Memory B cell (primary cell): Measurements from ENCODE around the gene SLC16A10.
A peak's percentile ranks its signal among the peaks of the same experiment; 100 is the strongest.
"Not testable (repeated sequence)": the region's sequence is repeated elsewhere in the genome, so short reads cannot be mapped to it uniquely, and the experiment has no call there.

Experiments
- ATAC-seq: fragments of 150-1000 bp; cut with Tn5 transposase; 2 replicates; pipeline ENCODE4 v1.10.0; 2021; ENCODE audit warnings: low read depth, mild to moderate bottlenecking, moderate library complexity
- DNase-seq, 2 donors: peaks; one replicate each; pipeline ENCODE4 v3.0.0; 2022; ENCODE audit warnings: low spot score in 2 of 2
- H3K27ac Mint-ChIP-seq: one replicate; pipeline ENCODE4 v1.8.0; 2022; ENCODE audit warnings: mild to moderate bottlenecking, moderate library complexity, mixed read lengths
- H3K27me3 Mint-ChIP-seq: one replicate; pipeline ENCODE4 v1.8.0; 2022; ENCODE audit warnings: mixed read lengths
- H3K36me3 Mint-ChIP-seq: one replicate; pipeline ENCODE4 v1.8.0; 2022; ENCODE audit warnings: mild to moderate bottlenecking, mixed read lengths
- H3K4me1 Mint-ChIP-seq: one replicate; pipeline ENCODE4 v1.8.0; 2022; ENCODE audit warnings: mixed read lengths
- H3K4me3 Mint-ChIP-seq: one replicate; pipeline ENCODE4 v1.8.0; 2022; ENCODE audit warnings: mild to moderate bottlenecking, moderate library complexity, mixed read lengths
- H3K9me3 Mint-ChIP-seq: one replicate; pipeline ENCODE4 v1.8.0; 2022; ENCODE audit warnings: mixed read lengths

SLC16A10 gene

GRCh38 chr6:111252726-111253125, 165.4 kb downstream of the SLC16A10 start:
- ATAC-seq = no peak
- no peak overlapping the region for H3K27ac Mint-ChIP-seq

GRCh38 chr6:111254004-111254778, 166.9 kb downstream of the SLC16A10 start:
- Mint-ChIP-seq H3K4me3 (no peak overlapping the region), H3K9me3 (no peaks in the 10 kb centered on the region), H3K4me1 (peaks cover 4% of the 10 kb centered on the region), H3K27me3 (peaks cover 7% of the 10 kb centered on the region), H3K27ac (no peak overlapping the region), H3K36me3 (no peaks in the 10 kb centered on the region)
- DNase-seq (no peak), ATAC-seq (no peak)

More at GRCh38 chr6:111252726-111253125, 165.4 kb downstream of the SLC16A10 start:
- H3K27me3 Mint-ChIP-seq = peaks cover 7% of the 10 kb centered on the region
- H3K36me3 Mint-ChIP-seq = no peaks in the 10 kb centered on the region
- no peaks in the 10 kb centered on the region for H3K4me1 Mint-ChIP-seq
- H3K4me3 Mint-ChIP-seq = no peak overlapping the region
- H3K9me3 Mint-ChIP-seq = no peaks in the 10 kb centered on the region
- no peak for DNase-seq

GRCh38 chr6:111254779-111255166, 167.5 kb downstream of the SLC16A10 start:
- Mint-ChIP-seq H3K9me3 (no peaks in the 10 kb centered on the region), H3K4me1 (peaks cover 4% of the 10 kb centered on the region), H3K36me3 (no peaks in the 10 kb centered on the region), H3K4me3 (no peak overlapping the region), H3K27me3 (peaks cover 5% of the 10 kb centered on the region), H3K27ac (no peak overlapping the region)
- DNase-seq (no peak), ATAC-seq (no peak)

DNA sequence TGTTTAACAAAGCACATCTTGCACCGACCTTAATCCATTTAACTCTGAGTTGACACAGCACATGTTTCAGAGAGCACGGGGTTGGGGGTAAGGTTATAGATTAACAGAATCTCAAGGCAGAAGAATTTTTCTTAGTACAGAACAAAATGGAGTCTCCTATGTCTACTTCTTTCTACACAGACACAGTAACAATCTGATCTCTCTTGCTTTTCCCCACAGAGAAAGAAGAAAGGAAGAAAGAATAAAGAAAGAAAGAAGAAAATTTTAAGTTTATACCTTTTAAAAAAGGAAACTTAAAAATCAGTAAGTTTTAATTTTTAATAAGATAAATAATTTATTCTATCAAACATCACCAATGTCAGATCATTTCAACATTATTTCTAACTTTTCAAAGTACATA, 168.5 kb downstream of the SLC16A10 start:
- H3K9me3 Mint-ChIP-seq, H3K27me3 Mint-ChIP-seq, H3K36me3 Mint-ChIP-seq, ATAC-seq, DNase-seq, H3K27ac Mint-ChIP-seq, H3K4me1 Mint-ChIP-seq, H3K4me3 Mint-ChIP-seq: not testable (repeated sequence)

DNA sequence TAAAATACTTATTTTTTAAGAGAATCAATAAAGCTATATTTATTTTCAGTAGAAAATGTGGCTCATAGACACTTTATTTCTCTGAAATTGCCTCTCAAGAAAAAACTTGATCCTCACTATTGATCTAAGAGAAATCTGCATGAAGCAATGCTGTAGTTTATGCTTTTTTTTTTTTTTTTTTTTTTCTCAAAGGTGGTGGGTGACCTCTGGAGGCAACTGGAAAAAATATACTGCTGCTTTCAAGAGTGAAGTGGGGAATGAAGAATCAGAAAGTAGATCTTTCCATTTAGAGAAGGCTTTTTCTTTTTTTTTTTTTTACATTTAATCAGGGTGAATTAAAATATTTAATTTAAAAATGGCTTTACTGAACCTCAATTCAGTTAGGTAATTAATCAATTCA, 169.3 kb downstream of the SLC16A10 start:
- no peak for DNase-seq
- Mint-ChIP-seq H3K4me1 (peaks cover 8% of the 10 kb centered on the region), H3K27ac (peak overlapping the region; percentile 36), H3K4me3 (no peak overlapping the region), H3K36me3 (no peaks in the 10 kb centered on the region), H3K9me3 (no peaks in the 10 kb centered on the region), H3K27me3 (peaks cover 5% of the 10 kb centered on the region)
- ATAC-seq = no peak

DNA sequence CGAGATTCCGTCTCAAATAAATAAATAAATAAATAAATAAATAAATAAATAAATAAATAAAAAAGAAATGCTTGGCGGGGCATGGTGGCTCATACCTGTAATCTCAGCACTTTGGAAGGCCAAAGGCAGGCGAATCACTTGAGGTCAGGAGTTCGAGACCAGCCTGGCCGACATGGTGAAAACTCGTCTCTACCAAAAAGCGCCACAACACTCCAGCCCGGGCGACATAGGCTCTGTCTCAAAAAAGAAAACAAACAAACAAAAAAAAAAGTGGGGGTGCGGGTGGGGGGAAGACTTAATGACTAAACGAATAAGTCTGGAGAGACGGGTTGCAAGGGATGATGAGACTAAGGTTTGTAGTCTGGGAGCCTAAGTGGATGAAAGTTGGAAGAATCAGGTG, 170.7 kb downstream of the SLC16A10 start:
- DNase-seq (no peak), ATAC-seq (no peak)
- Mint-ChIP-seq H3K4me1 (peaks cover 10% of the 10 kb centered on the region), H3K9me3 (no peaks in the 10 kb centered on the region), H3K36me3 (no peaks in the 10 kb centered on the region), H3K4me3 (no peak overlapping the region), H3K27me3 (peaks cover 5% of the 10 kb centered on the region), H3K27ac (peak overlapping the region; percentile 86)

DNA sequence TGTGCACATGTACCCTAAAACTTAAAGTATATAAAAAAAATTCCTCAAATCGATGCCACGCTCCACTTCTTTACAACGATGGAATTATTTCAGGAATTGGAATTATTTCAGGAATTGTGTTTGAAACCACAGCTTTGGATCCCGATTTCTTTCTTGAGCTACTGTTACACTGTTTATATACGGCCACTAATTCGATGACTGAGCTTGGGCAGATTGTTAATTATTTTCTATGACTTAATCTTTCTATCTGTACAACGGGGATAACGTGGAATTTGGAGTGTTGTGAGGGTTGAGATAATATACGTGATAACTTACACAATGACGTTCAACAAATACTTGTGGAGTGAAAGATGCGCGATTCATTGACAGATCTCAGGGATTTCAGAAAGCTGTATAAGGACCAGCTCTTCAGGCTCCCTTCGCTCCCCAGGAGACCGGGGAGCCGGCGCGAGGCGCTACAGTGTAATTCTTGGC, 171.3 kb downstream of the SLC16A10 start:
- peak; percentile 16 for ATAC-seq
- H3K36me3 Mint-ChIP-seq = peaks cover under 1% of the 10 kb centered on the region

DNA sequence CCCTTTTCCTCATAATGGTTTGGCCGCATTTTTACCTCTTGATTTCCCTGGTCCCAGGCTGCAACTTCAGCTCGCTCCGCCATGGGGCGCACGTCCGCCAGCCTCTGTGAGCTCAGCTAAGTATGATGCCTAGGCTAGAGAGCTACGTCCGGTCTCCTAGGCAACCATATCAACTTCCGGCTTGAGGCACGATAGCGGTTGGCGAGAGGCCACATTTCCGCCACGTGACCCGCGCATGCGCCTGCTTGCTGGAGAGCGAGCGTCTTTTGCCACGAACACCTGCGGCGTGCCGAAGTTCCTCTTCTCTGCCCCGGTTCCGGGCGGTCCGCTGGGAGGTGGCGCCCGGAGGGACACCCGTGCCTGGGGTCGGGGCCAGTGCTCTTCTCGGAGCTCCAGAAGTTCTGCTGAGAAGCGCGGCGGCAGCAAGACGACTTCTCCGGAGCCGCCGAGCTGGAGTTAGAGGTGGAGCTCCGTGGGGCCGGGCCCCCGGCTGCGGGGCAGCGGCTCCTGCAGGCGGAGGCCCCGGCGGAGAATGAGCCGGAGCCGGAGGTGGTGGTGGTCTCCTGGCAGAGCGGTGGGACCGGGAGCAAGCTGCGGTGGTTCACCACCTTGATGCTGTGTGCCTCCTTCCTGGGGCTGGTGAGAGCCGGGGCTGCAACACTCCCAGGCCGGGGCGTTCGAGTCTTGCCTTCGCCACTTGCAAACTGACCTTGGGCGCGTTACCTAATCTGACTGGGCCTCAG, 172.0 kb downstream of the SLC16A10 start:
- Mint-ChIP-seq H3K27me3 (peaks cover under 1% of the 10 kb centered on the region), H3K9me3 (no peaks in the 10 kb centered on the region), H3K4me1 (peaks cover 13% of the 10 kb centered on the region), H3K27ac (peak overlapping the region; percentile 86), H3K4me3 (peak overlapping the region; percentile 77), H3K36me3 (peaks cover 3% of the 10 kb centered on the region)
- ATAC-seq (peak; percentile 91), DNase-seq (peak; percentile 97 to 99)

More for the DNA sequence above, 171.3 kb downstream of the SLC16A10 start:
- H3K4me3 Mint-ChIP-seq = peak overlapping the region; percentile 77
- H3K27me3 Mint-ChIP-seq = peaks cover 5% of the 10 kb centered on the region
- peak overlapping the region; percentile 86 for H3K27ac Mint-ChIP-seq
- no peak for DNase-seq
- no peaks in the 10 kb centered on the region for H3K9me3 Mint-ChIP-seq
- H3K4me1 Mint-ChIP-seq = peaks cover 11% of the 10 kb centered on the region

DNA sequence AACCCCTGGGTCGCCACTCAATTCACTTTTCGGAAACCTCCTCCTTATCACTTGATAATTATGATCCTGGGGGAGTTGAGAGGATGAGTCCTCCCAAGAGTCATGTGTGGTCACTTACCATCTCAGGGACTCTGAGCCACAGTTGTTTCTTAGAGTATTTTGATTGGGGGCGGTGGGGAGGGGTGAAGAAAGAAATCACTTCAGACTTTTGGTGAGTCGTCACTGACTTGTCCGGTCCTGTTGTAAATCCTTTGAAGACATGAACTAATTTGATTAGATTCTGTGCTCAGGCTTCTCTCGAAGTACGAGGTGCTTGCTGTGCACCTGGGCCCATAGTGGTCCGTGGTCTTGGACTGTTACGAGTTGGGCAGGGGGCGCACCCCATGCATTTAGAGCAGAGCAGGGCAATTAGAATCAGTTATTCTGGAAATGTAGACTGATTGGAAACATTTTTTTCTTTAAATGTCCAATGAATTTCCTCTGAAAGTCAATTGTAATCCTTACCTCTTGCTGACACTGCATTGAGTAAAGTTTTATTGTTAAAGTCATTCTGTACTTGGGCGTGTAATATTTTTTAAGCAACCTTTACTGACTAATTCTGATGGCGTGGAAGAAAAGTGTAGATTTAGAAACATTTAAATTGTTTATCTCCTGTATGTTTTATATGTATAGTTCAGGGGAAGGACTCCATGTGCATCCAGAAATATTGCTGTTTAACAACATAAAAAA, 173.4 kb downstream of the SLC16A10 start:
- Mint-ChIP-seq H3K36me3 (peaks cover 3% of the 10 kb centered on the region), H3K9me3 (no peaks in the 10 kb centered on the region), H3K4me3 (peak overlapping the region; percentile 77), H3K4me1 (peaks cover 13% of the 10 kb centered on the region), H3K27ac (peak overlapping the region; percentile 86), H3K27me3 (no peaks in the 10 kb centered on the region)
- DNase-seq (no peak), ATAC-seq (no peak)

DNA sequence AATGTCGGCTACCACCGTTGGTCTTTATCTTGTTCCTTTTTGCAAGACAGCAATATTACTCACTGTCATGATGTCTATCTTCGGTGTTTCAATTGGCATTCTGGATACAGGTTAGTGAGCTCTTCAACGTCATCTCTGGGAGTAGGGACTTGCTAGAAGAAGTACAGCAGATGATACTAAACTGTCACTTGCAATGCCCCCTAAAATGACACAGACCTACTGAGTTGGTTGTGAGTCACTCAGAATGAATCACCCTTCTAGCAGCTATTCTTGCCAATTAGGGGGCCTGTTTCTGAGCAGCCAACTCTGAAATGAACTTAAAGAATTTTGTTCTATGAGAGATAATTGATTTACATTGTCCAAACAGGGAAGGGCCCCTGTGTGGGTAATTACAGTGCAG, 176.5 kb downstream of the SLC16A10 start:
- Mint-ChIP-seq H3K27ac (peak overlapping the region; percentile 38), H3K4me1 (peaks cover 23% of the 10 kb centered on the region), H3K27me3 (no peaks in the 10 kb centered on the region), H3K9me3 (no peaks in the 10 kb centered on the region), H3K36me3 (peaks cover 16% of the 10 kb centered on the region), H3K4me3 (no peak overlapping the region)
- ATAC-seq = no peak
- no peak for DNase-seq

DNA sequence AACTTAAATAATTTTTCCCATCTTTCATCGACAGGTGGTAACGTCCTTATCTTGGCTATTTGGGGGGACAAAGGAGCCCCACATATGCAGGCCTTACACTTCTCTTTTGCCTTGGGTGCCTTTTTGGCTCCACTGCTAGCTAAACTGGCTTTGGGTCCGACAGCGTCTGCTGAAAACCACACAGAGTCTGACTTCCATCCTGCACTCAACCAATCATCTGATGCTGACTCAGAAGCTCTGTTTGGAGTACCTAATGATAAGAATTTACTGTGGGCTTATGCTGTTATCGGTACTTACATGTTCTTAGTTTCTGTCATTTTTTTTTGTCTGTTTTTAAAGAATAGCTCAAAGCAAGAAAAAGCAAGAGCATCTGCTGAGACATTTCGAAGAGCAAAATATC, 178.5 kb downstream of the SLC16A10 start:
- Mint-ChIP-seq H3K27me3 (no peaks in the 10 kb centered on the region), H3K4me1 (peaks cover 18% of the 10 kb centered on the region), H3K27ac (peak overlapping the region; percentile 12), H3K4me3 (no peak overlapping the region), H3K36me3 (peaks cover 22% of the 10 kb centered on the region), H3K9me3 (no peaks in the 10 kb centered on the region)
- DNase-seq = no peak
- no peak for ATAC-seq

DNA sequence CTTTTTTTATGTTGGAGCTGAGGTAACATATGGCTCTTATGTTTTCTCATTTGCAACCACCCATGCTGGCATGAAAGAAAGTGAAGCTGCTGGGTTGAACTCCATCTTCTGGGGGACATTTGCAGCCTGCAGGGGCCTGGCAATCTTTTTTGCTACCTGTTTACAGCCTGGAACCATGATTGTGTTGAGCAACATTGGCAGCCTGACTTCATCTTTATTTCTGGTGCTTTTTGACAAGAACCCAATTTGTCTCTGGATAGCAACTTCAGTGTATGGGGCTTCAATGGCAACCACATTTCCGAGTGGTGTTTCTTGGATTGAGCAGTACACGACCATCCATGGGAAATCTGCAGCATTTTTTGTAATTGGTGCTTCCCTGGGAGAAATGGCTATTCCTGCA, 179.0 kb downstream of the SLC16A10 start:
- Mint-ChIP-seq H3K4me1 (peaks cover 18% of the 10 kb centered on the region), H3K36me3 (peaks cover 22% of the 10 kb centered on the region), H3K27ac (no peak overlapping the region), H3K27me3 (no peaks in the 10 kb centered on the region), H3K4me3 (no peak overlapping the region), H3K9me3 (no peaks in the 10 kb centered on the region)
- ATAC-seq (no peak), DNase-seq (no peak)

- Mint-ChIP-seq H3K27me3 (no peaks in the 10 kb centered on the region), H3K27ac (peak overlapping the region; percentile 63), H3K9me3 (no peaks in the 10 kb centered on the region), H3K4me3 (no peak overlapping the region), H3K4me1 (peaks cover 16% of the 10 kb centered on the region), H3K36me3 (peaks cover 26% of the 10 kb centered on the region)
- DNase-seq (no peak), ATAC-seq (no peak)
Observed at GRCh38 chr6:111267764-111268333, 180.5 kb downstream of the SLC16A10 start.
